HEK293 (cell line): ENCODE results near the gene DYRK2.

ENCODE experiments used
- CTCF ChIA-PET: fragments of 350-600 bp; formaldehyde crosslinking; extraction: SDS; loops from one replicate; lab custom pipeline; 2021; ENCODE audit warnings: antibody characterized with exemption; lab: Yijun Ruan, JAX
- POLR2A ChIA-PET: fragments of 300-600 bp; formaldehyde crosslinking; extraction: SDS; loops from one replicate; lab custom pipeline; 2020; ENCODE audit warnings: antibody characterized with exemption, inconsistent platforms; lab: Yijun Ruan, JAX
- H3K27ac ChIP-seq: fragments of 200-500 bp; sonication (Bioruptor generic); 2 replicates; pipeline ENCODE4 v1.5.1; 2014; ENCODE audit warnings: low read depth, low read length, control low read depth, inconsistent platforms; ENCODE audit errors: extremely low read depth
- H3K36me3 ChIP-seq, 2 experiments: fragments of 200-500 bp in 1 of 2; sonication (Bioruptor generic) in 1 of 2; 1 replicate in 1 of 2; 2 replicates in 1 of 2; pipeline ENCODE4 v1.5.1; 2014 to 2017; ENCODE audit warnings: inconsistent platforms in 2 of 2, low read length in 2 of 2; ENCODE audit not compliant: control insufficient read depth in 2 of 2, insufficient read depth in 1 of 2
- H3K4me1 ChIP-seq: fragments of 200-500 bp; sonication (Bioruptor generic); 2 replicates; pipeline ENCODE4 v1.5.1; 2014; ENCODE audit warnings: mild to moderate bottlenecking, low read length, inconsistent platforms; ENCODE audit not compliant: control insufficient read depth, insufficient read depth
- H3K4me3 ChIP-seq: 2 replicates; pipeline ENCODE4 v1.5.1; 2011; ENCODE audit warnings: low read depth, mild to moderate bottlenecking, control low read depth, low read length, moderate library complexity
- H3K9me3 ChIP-seq: fragments of 200-500 bp; sonication (Bioruptor generic); 2 replicates; pipeline ENCODE4 v1.5.1; 2014; ENCODE audit warnings: low read depth, low read length, inconsistent platforms; ENCODE audit not compliant: control insufficient read depth, insufficient read depth
- BCL11B ChIP-seq: fragments of 450-650 bp; formaldehyde crosslinking; IDR thresholded peaks from 2 replicates; pipeline ENCODE4 v1.5.1; 2016; ENCODE audit warnings: low read depth, missing biosample characterization, missing genetic modification characterization
- KLF9 ChIP-seq: fragments of 450-650 bp; formaldehyde crosslinking; IDR thresholded peaks from 2 replicates; pipeline ENCODE4 v1.5.1; 2016; ENCODE audit warnings: missing biosample characterization, missing genetic modification characterization, low read depth
- TSHZ1 ChIP-seq: fragments of 450-650 bp; formaldehyde crosslinking; IDR thresholded peaks from 2 replicates; pipeline ENCODE4 v1.5.1; 2016; ENCODE audit warnings: missing biosample characterization, missing genetic modification characterization, borderline replicate concordance
- YY2 ChIP-seq: fragments of 450-650 bp; formaldehyde crosslinking; IDR thresholded peaks from 2 replicates; pipeline ENCODE4 v1.5.1; 2016; ENCODE audit warnings: missing biosample characterization, missing genetic modification characterization
- ZBTB20 ChIP-seq: fragments of 450-650 bp; formaldehyde crosslinking; IDR thresholded peaks from 2 replicates; pipeline ENCODE4 v1.5.1; 2016; ENCODE audit warnings: missing biosample characterization, missing genetic modification characterization
- ZBTB49 ChIP-seq: fragments of 450-650 bp; formaldehyde crosslinking; IDR thresholded peaks from 2 replicates; pipeline ENCODE4 v1.5.1; 2016; ENCODE audit warnings: missing biosample characterization, missing genetic modification characterization, low read depth
- ZBTB7A ChIP-seq: fragments of 450-650 bp; formaldehyde crosslinking; IDR thresholded peaks from 2 replicates; pipeline ENCODE4 v1.5.1; 2016; ENCODE audit warnings: low read depth, missing biosample characterization, missing genetic modification characterization
- ZNF112 ChIP-seq: fragments of 450-650 bp; formaldehyde crosslinking; IDR thresholded peaks from 2 replicates; pipeline ENCODE4 v1.5.0; 2017; ENCODE audit warnings: missing biosample characterization, missing genetic modification characterization
- ZNF132 ChIP-seq: fragments of 450-650 bp; formaldehyde crosslinking; IDR thresholded peaks from 2 replicates; pipeline ENCODE4 v1.5.1; 2017; ENCODE audit warnings: missing biosample characterization, missing genetic modification characterization, borderline replicate concordance
- ZNF148 ChIP-seq: fragments of 450-650 bp; formaldehyde crosslinking; IDR thresholded peaks from 2 replicates; pipeline ENCODE4 v1.5.0; 2017; ENCODE audit warnings: missing biosample characterization, missing genetic modification characterization, borderline replicate concordance
- ZNF19 ChIP-seq: fragments of 450-650 bp; formaldehyde crosslinking; IDR thresholded peaks from 2 replicates; pipeline ENCODE4; 2016; ENCODE audit warnings: missing biosample characterization, missing genetic modification characterization, low read depth
- ZNF266 ChIP-seq: fragments of 450-650 bp; formaldehyde crosslinking; IDR thresholded peaks from 2 replicates; pipeline ENCODE4 v1.5.1; 2016; ENCODE audit warnings: missing biosample characterization, missing genetic modification characterization, low read depth
- ZNF335 ChIP-seq: fragments of 450-650 bp; formaldehyde crosslinking; conservative IDR thresholded peaks from 2 replicates; pipeline ENCODE4 v1.5.1; 2016; ENCODE audit warnings: missing biosample characterization, missing genetic modification characterization
- ZNF549 ChIP-seq: fragments of 450-650 bp; IDR thresholded peaks from 2 replicates; pipeline ENCODE4 v1.5.1; 2018; ENCODE audit warnings: missing biosample characterization, missing genetic modification characterization, mild to moderate bottlenecking, inconsistent platforms, moderate library complexity
- ZNF560 ChIP-seq: fragments of 450-650 bp; formaldehyde crosslinking; IDR thresholded peaks from 2 replicates; pipeline ENCODE4 v1.5.1; 2017; ENCODE audit warnings: missing biosample characterization, missing genetic modification characterization, borderline replicate concordance
- ZNF600 ChIP-seq: fragments of 450-650 bp; formaldehyde crosslinking; IDR thresholded peaks from 2 replicates; pipeline ENCODE4 v1.5.1; 2016; ENCODE audit warnings: missing biosample characterization, missing genetic modification characterization
- ZNF629 ChIP-seq: fragments of 450-650 bp; formaldehyde crosslinking; IDR thresholded peaks from 2 replicates; pipeline ENCODE4 v1.5.1; 2017; ENCODE audit warnings: missing biosample characterization, missing genetic modification characterization
- ZNF707 ChIP-seq: fragments of 450-650 bp; formaldehyde crosslinking; IDR thresholded peaks from 2 replicates; pipeline ENCODE4 v1.5.1; 2016; ENCODE audit warnings: missing biosample characterization, missing genetic modification characterization
- ZNF76 ChIP-seq: fragments of 450-650 bp; formaldehyde crosslinking; IDR thresholded peaks from 2 replicates; pipeline ENCODE4; 2016; ENCODE audit warnings: low read depth, missing biosample characterization, missing genetic modification characterization, borderline replicate concordance
- ZSCAN4 ChIP-seq: fragments of 450-650 bp; formaldehyde crosslinking; IDR thresholded peaks from 2 replicates; pipeline ENCODE4 v1.5.1; 2017; ENCODE audit warnings: missing biosample characterization, missing genetic modification characterization

DYRK2 gene

GRCh38 chr12:67709367-67709954, 60.9 kb downstream of the DYRK2 start (continued):
- no peak for TF ChIP-seq BCL11B (tag by site-specific recombination)
- TF ChIP-seq ZNF19: no peak
- TF ChIP-seq ZNF707: no peak

- ChIA-PET CTCF (no interaction called here), POLR2A (no interaction called here)
- no peaks in the 10 kb centered on the region for H3K9me3 ChIP-seq
- peaks cover 20% of the 10 kb centered on the region for H3K4me1 ChIP-seq
- H3K4me3 ChIP-seq: no peak overlapping the region
- no peaks in the 10 kb centered on the region for H3K36me3 ChIP-seq
- TF ChIP-seq YY2 (no peak), ZNF629 (tag by site-specific recombination) (no peak), ZNF266 (no peak), ZBTB49 (tag by site-specific recombination) (no peak), TSHZ1 (tag by site-specific recombination) (no peak), ZNF560 (tag by site-specific recombination) (no peak), ZNF76 (tag by site-specific recombination) (no peak), ZBTB20 (tag by site-specific recombination) (no peak)
- H3K27ac ChIP-seq: no peak overlapping the region
Measured at GRCh38 chr12:67710582-67710981, 62.0 kb downstream of the DYRK2 start.

GRCh38 chr12:67712011-67712410, 63.5 kb downstream of the DYRK2 start:
- no peaks in the 10 kb centered on the region for H3K36me3 ChIP-seq
- H3K4me1 ChIP-seq: peaks cover 12% of the 10 kb centered on the region
- CTCF ChIA-PET: interaction anchor here (0.6 kb wide), 1 partner anchor 51 kb away, joined by 3 read pairs; no protein-coding TSS in a partner anchor
- no peaks in the 10 kb centered on the region for H3K9me3 ChIP-seq
- no peak overlapping the region for H3K4me3 ChIP-seq
- POLR2A ChIA-PET: interaction anchor here (1.1 kb wide), 1 partner anchor 9 kb away, joined by 3 read pairs; no protein-coding TSS in a partner anchor
- H3K27ac ChIP-seq: no peak overlapping the region
- TF ChIP-seq ZNF266: no peak

GRCh38 chr12:67714648-67715047, 66.1 kb downstream of the DYRK2 start:
- Histone ChIP-seq H3K27ac (no peak overlapping the region; the same call in 1 of the 2 replicates), H3K4me3 (no peak overlapping the region), H3K4me1 (peaks cover 12% of the 10 kb centered on the region), H3K9me3 (no peaks in the 10 kb centered on the region), H3K36me3 (no peaks in the 10 kb centered on the region)
- ChIA-PET CTCF (interaction anchor here (0.6 kb wide), 1 partner anchor 93 kb away, joined by 3 read pairs; no protein-coding TSS in a partner anchor), POLR2A (interaction anchor here (1.3 kb wide), 1 partner anchor 9 kb away, joined by 4 read pairs; no protein-coding TSS in a partner anchor)
- TF ChIP-seq ZNF132 (no peak), ZSCAN4 (tag by site-specific recombination) (no peak), KLF9 (tag by site-specific recombination) (no peak), ZNF549 (tag by site-specific recombination) (no peak), ZBTB7A (tag by site-specific recombination) (no peak), ZNF600 (tag by site-specific recombination) (no peak), ZNF112 (tag by site-specific recombination) (no peak), ZNF335 (tag by site-specific recombination) (no peak; the same call in 1 of the 2 replicates), ZNF148 (peak; percentile 73; the same call in 1 of the 2 replicates), BCL11B (tag by site-specific recombination) (no peak)
